GM21723 (cell line): Measurements from ENCODE around the gene ANXA3.
"Not testable (repeated sequence)": the region's sequence is repeated elsewhere in the genome, so short reads cannot be mapped to it uniquely, and the experiment has no call there.

Source experiments
- ATAC-seq: cut with Tn5 transposase; IDR thresholded peaks from one replicate; pipeline ENCODE4 v1.9.1; 2021; ENCODE audit warnings: mild to moderate bottlenecking, moderate library complexity; ENCODE audit not compliant: unreplicated experiment

Gene ANXA3

GRCh38 chr4:78569306-78569821 is 17.8 kb downstream of the ANXA3 start:
- ATAC-seq: no peak

- ATAC-seq: no peak
Measured at GRCh38 chr4:78570117-78570516, 18.5 kb downstream of the ANXA3 start.

- no peak for ATAC-seq
Measured at GRCh38 chr4:78571804-78572203, 20.2 kb downstream of the ANXA3 start.

- no peak for ATAC-seq
Measured at GRCh38 chr4:78578674-78579425, 27.3 kb downstream of the ANXA3 start.

- ATAC-seq: no peak
Measured at GRCh38 chr4:78581618-78582017, 30.0 kb downstream of the ANXA3 start.

GRCh38 chr4:78584863-78585547 is 33.4 kb downstream of the ANXA3 start:
- ATAC-seq: no peak

- ATAC-seq: no peak
Measured at GRCh38 chr4:78585633-78586032, 34.1 kb downstream of the ANXA3 start.

- no peak for ATAC-seq
Measured at GRCh38 chr4:78588894-78589545, 37.5 kb downstream of the ANXA3 start.

- no peak for ATAC-seq
Measured at GRCh38 chr4:78591404-78591803, 39.8 kb downstream of the ANXA3 start.

GRCh38 chr4:78592088-78592783 is 40.7 kb downstream of the ANXA3 start:
- peak; percentile 68 for ATAC-seq

- no peak for ATAC-seq
Measured at GRCh38 chr4:78596111-78596742, 44.7 kb downstream of the ANXA3 start.

GRCh38 chr4:78598431-78598830 is 46.9 kb downstream of the ANXA3 start:
- ATAC-seq: not testable (repeated sequence)

- no peak for ATAC-seq
Measured at GRCh38 chr4:78599147-78599546, 47.6 kb downstream of the ANXA3 start.

GRCh38 chr4:78599931-78600375 is 48.4 kb downstream of the ANXA3 start:
- no peak for ATAC-seq

- ATAC-seq: peak; percentile 80
Measured at GRCh38 chr4:78601013-78601412, 49.4 kb downstream of the ANXA3 start.

GRCh38 chr4:78602334-78602733 is 50.8 kb downstream of the ANXA3 start:
- no peak for ATAC-seq

- ATAC-seq: no peak
Measured at GRCh38 chr4:78603384-78603783, 51.8 kb downstream of the ANXA3 start.

GRCh38 chr4:78604988-78605387 is 53.4 kb downstream of the ANXA3 start:
- ATAC-seq: no peak

GRCh38 chr4:78606035-78606434 is 54.5 kb downstream of the ANXA3 start:
- no peak for ATAC-seq

GRCh38 chr4:78606530-78607095 is 55.0 kb downstream of the ANXA3 start:
- no peak for ATAC-seq
